GM12878 (cell line): ENCODE measurements around the gene STAMBPL1. TPM values are rescaled to one million over a fixed set of nuclear protein-coding genes. Genes with fewer than 3 reads are reported as not detected.

Experiments used
- ATAC-seq: fragments of 200-7000 bp; cut with Tn5 transposase; 3 replicates; pipeline ENCODE4 v1.9.1; 2020; ENCODE audit warnings: mild to moderate bottlenecking, moderate library complexity
- BruUV-seq: library from RNA; stranded (reverse); fragments of 400-500 nt; replicated peaks from 2 replicates; lab custom pipeline; 2021; lab: Mats Ljungman, UMichigan
- CTCF ChIA-PET: fragments of 300-600 bp; sonication (Branson Sonifier 250); formaldehyde crosslinking; extraction: SDS; loops from one replicate; lab custom pipeline; 2021; ENCODE audit warnings: inconsistent platforms; lab: Yijun Ruan, JAX
- POLR2A ChIA-PET: fragments of 350-600 bp; formaldehyde crosslinking; extraction: SDS; loops from one replicate; lab custom pipeline; 2021; ENCODE audit warnings: inconsistent platforms; lab: Charles Lee
- RAD21 ChIA-PET: fragments of 300-600 bp; sonication (Branson Sonifier 250); formaldehyde crosslinking; loops from one replicate; lab custom pipeline; 2023; ENCODE audit warnings: antibody characterized with exemption; ENCODE audit not compliant: unreplicated experiment; lab: Charles Lee
- SMC1A ChIA-PET: fragments of 300-600 bp; sonication (Branson Sonifier 250); formaldehyde crosslinking; loops from one replicate; lab custom pipeline; 2023; ENCODE audit not compliant: unreplicated experiment, uncharacterized antibody; lab: Charles Lee
- DNase-seq: peaks from one replicate; pipeline ENCODE4 v3.0.0-alpha.2; 2011; ENCODE audit warnings: low read depth, low spot score
- FAIRE-seq: peaks from 3 replicates; lab custom pipeline; 2011; peaks lifted over from hg19 to GRCh38; lab: Jason Lieb, UNC
- H2AFZ ChIP-seq: 2 replicates; pipeline ENCODE4 v1.6.0; 2011; ENCODE audit warnings: low read depth, low read length, control low read depth; ENCODE audit not compliant: control insufficient read depth
- H3K27ac ChIP-seq: 2 replicates; pipeline ENCODE4 v1.5.1; 2011; ENCODE audit warnings: control low read depth; ENCODE audit not compliant: control insufficient read depth, insufficient read depth
- H3K27me3 ChIP-seq, 2 experiments: replicated peaks in 1 of 2; 2 replicates each; pipeline versions ENCODE4 v1.6.0 to v1.6.1; 2011; ENCODE audit warnings: low read length in 1 of 2; ENCODE audit not compliant: control insufficient read depth in 2 of 2, insufficient read depth in 2 of 2
- H3K36me3 ChIP-seq, 2 experiments: 2 replicates each; pipeline ENCODE4 v1.5.1; 2011; ENCODE audit warnings: low read length in 1 of 2; ENCODE audit not compliant: control insufficient read depth in 2 of 2, insufficient read depth in 2 of 2
- H3K4me1 ChIP-seq: 2 replicates; pipeline ENCODE4 v1.6.1; 2011; ENCODE audit warnings: mild to moderate bottlenecking, low read length, moderate library complexity, mixed read lengths; ENCODE audit not compliant: control insufficient read depth, insufficient read depth
- H3K4me2 ChIP-seq: 2 replicates; pipeline ENCODE4 v1.6.0; 2011; ENCODE audit warnings: control low read depth; ENCODE audit not compliant: control insufficient read depth, insufficient read depth
- H3K4me3 ChIP-seq: fragments of 200-600 bp; sonication (generic); 2 replicates; pipeline ENCODE4 v1.5.1; 2016
- H3K79me2 ChIP-seq: 2 replicates; pipeline ENCODE4 v1.6.0; 2011; ENCODE audit warnings: low read length; ENCODE audit not compliant: control insufficient read depth, insufficient read depth
- H3K9ac ChIP-seq: 2 replicates; pipeline ENCODE4 v1.8.0; 2011; ENCODE audit warnings: low read length, control low read depth, mixed read lengths; ENCODE audit not compliant: control insufficient read depth, insufficient read depth
- H3K9me3 ChIP-seq: replicated peaks from 3 replicates; pipeline ENCODE4 v1.5.1; 2011; ENCODE audit warnings: mild to moderate bottlenecking, low read length; ENCODE audit not compliant: control insufficient read depth, insufficient read depth
- H4K20me1 ChIP-seq: 2 replicates; pipeline ENCODE4 v1.6.0; 2011; ENCODE audit not compliant: control insufficient read depth, insufficient read depth
- NR2C1 ChIP-seq: fragments of 450-650 bp; IDR thresholded peaks from 2 replicates; pipeline ENCODE4 v1.6.1; 2017; ENCODE audit warnings: antibody characterized with exemption, mild to moderate bottlenecking, moderate library complexity
- NR2C2 ChIP-seq: IDR thresholded peaks from 2 replicates; pipeline ENCODE4 v1.6.1; 2011; ENCODE audit warnings: borderline replicate concordance, low read depth; ENCODE audit not compliant: control insufficient read depth, insufficient read length
- WGBS: methylation state at CpG from one replicate; pipeline ENCODE4 v1.1.6; 2016; ENCODE audit warnings: low lambda C conversion rate; ENCODE audit not compliant: insufficient replicate concordance, insufficient coverage; ENCODE audit errors: missing lambda C conversion rate; 5-methylcytosine and 5-hydroxymethylcytosine counted together
- in situ Hi-C: fragments of 300-500 bp; cut with MboI; formaldehyde crosslinking; loops from 9 replicates; pipeline ENCODE4 v1.14.3; 2018; ENCODE audit warnings: mixed read lengths
- intact Hi-C: fragments of 100-400 bp; cut with micrococcal nuclease; formaldehyde crosslinking; loops from one replicate; pipeline ENCODE4 v1.14.2; 2022; ENCODE audit not compliant: unreplicated experiment
- polyA plus RNA-seq, 11 experiments: library from polyadenylated mRNA; depleted of rRNA in 4 of 11; unstranded in 6 of 11; stranded (reverse) in 5 of 11; fragments of >200 nt; fragmentation: Nextera tagmentation in 4 of 11; fragmentation: Illumina TruSeq in 1 of 11; extraction: Ambion mirVana in 4 of 11; extraction: Trizol in 1 of 11; gene quantifications; 1 replicate in 1 of 11; 2 replicates in 10 of 11; pipeline versions ENCODE4 v1.2.1 to v1.2.3, GENCODE V29; 2011 to 2016; ENCODE audit warnings: inconsistent platforms in 2 of 11, missing spikeins in 2 of 11, low read depth in 1 of 11
- total RNA-seq, 4 experiments: library from RNA; depleted of rRNA in 3 of 4; stranded (reverse); fragments of >200 nt in 3 of 4; fragmentation: Illumina TruSeq in 1 of 4; extraction: Trizol in 1 of 4; gene quantifications; 2 replicates each; pipeline versions ENCODE4 v1.2.1 to v1.2.3, GENCODE V29; 2013 to 2021
- TF ChIP-seq, protein P1 (sequence below): fragments of 450-650 bp; IDR thresholded peaks from 2 replicates; pipeline ENCODE4 v1.6.1; 2016; ENCODE audit warnings: mild to moderate bottlenecking

STAMBPL1 gene
- total and polyA plus RNA-seq, 10 of the 15 experiments (the other 5 are each of a cell fraction or from before 2014, with no cell fraction given) = 7.5 to 44.1 (median 25.4) TPM

- DNase-seq (no peak), ATAC-seq (no peak), FAIRE-seq (no peak)
- in situ Hi-C loops = no loop called here
- Histone ChIP-seq H3K9me3 (no peaks in the 10 kb centered on the region), H3K79me2 (peaks cover 70% of the 10 kb centered on the region), H3K36me3 (no peaks in the 10 kb centered on the region), H3K9ac (peak overlapping the region; percentile 79), H3K27ac (peak overlapping the region; percentile 82), H2AFZ (peak overlapping the region; percentile 10; the same call in 1 of the 2 replicates), H3K4me3 (peak overlapping the region; percentile 89), H3K27me3 (no peaks in the 10 kb centered on the region), H3K4me2 (peak overlapping the region; percentile 87), H4K20me1 (no peaks in the 10 kb centered on the region), H3K4me1 (peaks cover 23% of the 10 kb centered on the region)
- ChIA-PET POLR2A (interaction anchor here (0.6 to 13.1 kb wide), 7 partner anchors 9 to 120 kb away, joined by 3 to 248 read pairs (median 6); partner anchors contain the start of gene FAS), CTCF (interaction anchor here (1.8 to 9.8 kb wide), 7 partner anchors 18 to 111 kb away, joined by 5 to 72 read pairs (median 13); no protein-coding TSS in a partner anchor), SMC1A (interaction anchor here (1.0 to 12.6 kb wide), 10 partner anchors 12 to 111 kb away, joined by 3 to 329 read pairs (median 8); partner anchors contain the start of gene FAS), RAD21 (interaction anchor here (0.6 to 13.0 kb wide), 9 partner anchors 14 to 111 kb away, joined by 3 to 249 read pairs (median 5); no protein-coding TSS in a partner anchor)
- TF ChIP-seq NR2C1 = no peak
- TF ChIP-seq, protein P1, sequence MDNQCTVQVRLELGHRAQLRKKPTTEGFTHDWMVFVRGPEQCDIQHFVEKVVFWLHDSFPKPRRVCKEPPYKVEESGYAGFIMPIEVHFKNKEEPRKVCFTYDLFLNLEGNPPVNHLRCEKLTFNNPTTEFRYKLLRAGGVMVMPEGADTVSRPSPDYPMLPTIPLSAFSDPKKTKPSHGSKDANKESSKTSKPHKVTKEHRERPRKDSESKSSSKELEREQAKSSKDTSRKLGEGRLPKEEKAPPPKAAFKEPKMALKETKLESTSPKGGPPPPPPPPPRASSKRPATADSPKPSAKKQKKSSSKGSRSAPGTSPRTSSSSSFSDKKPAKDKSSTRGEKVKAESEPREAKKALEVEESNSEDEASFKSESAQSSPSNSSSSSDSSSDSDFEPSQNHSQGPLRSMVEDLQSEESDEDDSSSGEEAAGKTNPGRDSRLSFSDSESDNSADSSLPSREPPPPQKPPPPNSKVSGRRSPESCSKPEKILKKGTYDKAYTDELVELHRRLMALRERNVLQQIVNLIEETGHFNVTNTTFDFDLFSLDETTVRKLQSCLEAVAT = peak; percentile 78; the same call in 1 of the 2 replicates
- TF ChIP-seq NR2C2 = no peak
- WGBS = 1% methylated on average over 5 of the region's 5 CpGs
- intact Hi-C loops = loop anchor here (2.0 to 10.0 kb wide), 4 partner anchors 19 to 533 kb away; partner anchors contain the start of genes FAS and IFIT5
- no TSS peak for BruUV-seq
Observed at GRCh38 chr10:88881922-88882645, 2.0 kb downstream of the STAMBPL1 start.
